GM18517 (cell line): ENCODE measurements around the gene CPN2.

Source experiments
- ATAC-seq: cut with Tn5 transposase; IDR thresholded peaks from one replicate; pipeline ENCODE4 v1.9.1; 2021; ENCODE audit warnings: mild to moderate bottlenecking, moderate library complexity; ENCODE audit not compliant: unreplicated experiment

Gene CPN2

GRCh38 chr3:194330579-194330978 is 20.5 kb downstream of the CPN2 start:
- ATAC-seq, result no peak

GRCh38 chr3:194330160-194330559 is 21.0 kb downstream of the CPN2 start:
- ATAC-seq, result no peak

GRCh38 chr3:194329583-194329965 is 21.6 kb downstream of the CPN2 start:
- no peak for ATAC-seq

- no peak for ATAC-seq
Measured at GRCh38 chr3:194328942-194329582, 22.1 kb downstream of the CPN2 start.

- no peak for ATAC-seq
Measured at GRCh38 chr3:194328053-194328657, 23.0 kb downstream of the CPN2 start.

GRCh38 chr3:194327218-194328052 is 23.7 kb downstream of the CPN2 start:
- no peak for ATAC-seq

- ATAC-seq, result no peak
Measured at GRCh38 chr3:194326968-194327217, 24.2 kb downstream of the CPN2 start.

- no peak for ATAC-seq
Measured at GRCh38 chr3:194326192-194326967, 24.7 kb downstream of the CPN2 start.

GRCh38 chr3:194325424-194326153 is 25.5 kb downstream of the CPN2 start:
- no peak for ATAC-seq

GRCh38 chr3:194324823-194325327 is 26.3 kb downstream of the CPN2 start:
- no peak for ATAC-seq

GRCh38 chr3:194323785-194324735 is 27.1 kb downstream of the CPN2 start:
- peak; percentile 58 for ATAC-seq

- ATAC-seq, result no peak
Measured at GRCh38 chr3:194322678-194323211, 28.4 kb downstream of the CPN2 start.

GRCh38 chr3:194321693-194322640 is 29.2 kb downstream of the CPN2 start:
- no peak for ATAC-seq

- no peak for ATAC-seq
Measured at GRCh38 chr3:194320744-194321243, 30.3 kb downstream of the CPN2 start.

GRCh38 chr3:194320100-194320499 is 31.0 kb downstream of the CPN2 start:
- no peak for ATAC-seq

- no peak for ATAC-seq
Measured at GRCh38 chr3:194318511-194319161, 32.5 kb downstream of the CPN2 start.

- no peak for ATAC-seq
Measured at GRCh38 chr3:194316918-194317317, 34.2 kb downstream of the CPN2 start.
